Motor neuron (in vitro differentiated cells): ENCODE measurements around the gene FAM216B. TPM values are rescaled to one million over a fixed set of nuclear protein-coding genes. Genes with fewer than 3 reads are reported as not detected.
"Not testable (repeated sequence)": the region's sequence is repeated elsewhere in the genome, so short reads cannot be mapped to it uniquely, and the experiment has no call there.

Source experiments
- ATAC-seq, 8 experiments: fragments of 200-7000 bp; cut with Tn5 transposase; replicated peaks in 6 of 8; 2 replicates each; pipeline ENCODE4 v1.8.0; 2021; ENCODE audit warnings: mild to moderate bottlenecking in 8 of 8, moderate library complexity in 8 of 8
- H3K27ac ChIP-seq, 2 donors: fragments of 250-450 bp; sonication (Bioruptor Pico); 2 replicates each; pipeline ENCODE4 v1.9.0; 2021; ENCODE audit warnings: antibody characterized with exemption in 2 of 2, mild to moderate bottlenecking in 2 of 2, moderate library complexity in 1 of 2
- H3K4me1 ChIP-seq, 2 donors: fragments of 250-450 bp; sonication (Bioruptor Pico); replicated peaks in 1 of 2; 2 replicates each; pipeline ENCODE4 v1.6.1; 2021; ENCODE audit warnings: antibody characterized with exemption in 2 of 2, mild to moderate bottlenecking in 2 of 2, moderate library complexity in 1 of 2
- H3K4me3 ChIP-seq, 5 donors: fragments of 250-450 bp; sonication (Bioruptor Pico); 2 replicates each; pipeline ENCODE4 v1.9.0; 2021; ENCODE audit warnings: antibody characterized with exemption in 5 of 5, mild to moderate bottlenecking in 5 of 5, moderate library complexity in 4 of 5
- WGBS, 10 experiments: fragments of 450-650 bp; shearing (Covaris generic); methylation state at CpG; one replicate each; pipeline ENCODE4 v1.0.0; 2022; 5-methylcytosine and 5-hydroxymethylcytosine counted together
- in situ Hi-C, 9 experiments: fragments of 400-800 bp; cut with MboI; loops; one replicate each; pipeline ENCODE4 v1.15.0; 2021; ENCODE audit warnings: low sequenced_read_pairs in 9 of 9, low pct_unique_long_range_greater_than_20kb in 2 of 9; ENCODE audit not compliant: unreplicated experiment in 9 of 9
- total RNA-seq, 8 experiments: library from RNA; unstranded; fragments of 300-600 nt; gene quantifications; 2 replicates each; pipeline versions ENCODE4 v1.2.3 to v1.2.4, GENCODE V29; 2022

FAM216B gene
- total RNA-seq, 8 experiments from 2014 or later = 0.05 to 11.5 (median 0.17) TPM; not detected in 1

DNA sequence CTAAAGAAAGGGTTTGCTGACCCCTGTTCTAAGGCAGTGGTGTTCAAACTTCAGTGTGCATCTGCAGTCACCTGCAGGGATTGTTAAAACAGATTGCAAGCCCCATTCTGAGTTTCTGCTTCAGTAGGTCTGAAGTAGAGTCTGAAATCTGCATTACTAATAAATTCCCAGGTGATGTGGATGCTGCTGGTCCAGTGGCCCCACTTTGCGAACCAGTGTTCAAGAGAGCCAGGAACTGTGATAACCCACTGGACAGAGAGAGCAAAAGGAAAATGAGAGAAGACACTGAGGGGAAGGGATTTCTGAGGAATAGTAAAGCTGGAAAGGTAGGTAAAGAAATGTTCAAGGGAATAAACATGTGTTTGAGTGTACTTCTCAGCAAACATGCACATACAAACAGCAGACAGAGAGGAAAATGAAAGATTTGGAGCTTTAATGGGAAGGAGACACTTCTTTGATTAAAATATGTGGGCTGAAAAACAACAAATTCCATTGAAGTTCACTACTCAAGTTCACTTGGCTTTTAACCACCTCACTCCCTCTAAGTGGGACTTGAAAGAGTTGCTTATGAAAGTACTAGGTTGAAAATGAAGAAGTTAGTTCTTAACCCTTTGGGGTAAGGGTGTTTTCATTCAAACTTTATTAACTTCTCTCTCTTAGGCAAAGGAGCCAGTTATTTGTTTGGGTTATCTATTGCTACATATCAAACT lies 26.4 kb upstream of the FAM216B start:
- in situ Hi-C loops = no loop called here
- H3K4me1 ChIP-seq = peaks cover 0 to 8% of the 10 kb centered on the region in 2 donors
- 40 to 100% (median 100%) methylated on average over 1 of the region's 1 CpG; no CpG with 5 or more reads in 4 of the 10 experiments for WGBS, 10 experiments
- H3K27ac ChIP-seq = no peak overlapping the region
- H3K4me3 ChIP-seq = no peak overlapping the region
- no peak for ATAC-seq

DNA sequence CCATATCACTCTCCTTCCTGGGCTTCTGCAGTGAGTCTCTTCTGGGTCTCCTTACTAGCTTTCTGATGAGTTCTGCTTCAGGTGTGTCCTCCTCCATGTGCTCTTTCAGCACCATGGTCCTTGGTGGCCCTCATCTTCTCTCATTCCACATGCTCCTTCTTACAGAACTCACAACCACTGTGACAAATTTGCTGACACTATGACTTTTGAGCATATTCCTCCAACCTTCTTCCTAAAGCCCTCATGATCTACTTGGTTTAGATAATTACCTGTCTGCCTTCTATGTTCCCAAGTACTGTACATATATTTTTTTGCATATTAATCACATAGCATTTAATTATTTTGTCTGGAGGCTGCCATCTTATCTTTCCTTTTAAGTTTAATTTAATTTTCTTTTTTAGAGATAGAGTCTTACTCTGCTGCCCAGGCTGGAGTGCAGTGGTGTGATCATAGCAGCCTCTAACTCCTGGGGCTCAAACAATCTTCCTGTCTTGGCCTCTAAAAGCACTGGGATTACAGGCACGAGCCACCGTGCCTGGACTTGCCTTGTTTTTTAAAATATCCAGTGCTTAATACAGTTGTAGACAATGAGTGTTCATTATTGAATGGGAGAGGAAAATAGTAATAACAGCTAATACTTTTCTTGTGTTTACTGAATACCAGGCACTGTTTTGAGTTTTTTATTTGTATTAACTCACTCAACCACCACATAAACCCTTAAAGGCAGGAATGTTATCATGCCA lies 23.5 kb upstream of the FAM216B start:
- in situ Hi-C loops = no loop called here
- Histone ChIP-seq H3K27ac (no peak overlapping the region), H3K4me1 (peaks cover 0 to 8% of the 10 kb centered on the region in 2 donors), H3K4me3 (no peak overlapping the region)
- whole genome bisulfite sequencing, 10 experiments = 42 to 100% (median 75%) methylated on average over 2 of the region's 2 CpGs; no CpG with 5 or more reads in 2 of the 10 experiments
- no peak for ATAC-seq

DNA sequence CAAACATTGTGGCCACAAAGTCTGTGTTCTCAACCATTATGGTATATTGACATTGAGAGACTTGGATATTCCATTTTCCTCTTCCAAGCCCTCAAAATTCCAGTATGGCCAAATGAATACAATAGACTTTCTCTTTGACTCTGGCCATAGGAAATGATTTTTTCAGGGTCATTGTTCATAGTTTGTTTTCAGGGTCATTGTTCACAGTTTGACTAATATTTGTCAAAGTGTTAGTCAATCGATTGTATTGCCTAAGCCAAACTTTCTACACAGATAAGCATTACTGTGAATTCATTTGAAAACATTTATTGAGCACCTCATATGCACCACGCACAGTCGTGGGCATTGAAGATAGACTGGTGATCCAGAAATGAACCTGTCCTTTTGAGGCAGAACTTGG lies 22.9 kb upstream of the FAM216B start:
- no peak for ATAC-seq
- H3K4me3 ChIP-seq = no peak overlapping the region
- no peak overlapping the region for H3K27ac ChIP-seq
- 80 to 100% (median 93%) methylated on average over 2 to 3 of the region's 3 CpGs; no CpG with 5 or more reads in 3 of the 10 experiments for WGBS, 10 experiments
- in situ Hi-C loops = no loop called here
- H3K4me1 ChIP-seq = peaks cover 0 to 3% of the 10 kb centered on the region in 2 donors

DNA sequence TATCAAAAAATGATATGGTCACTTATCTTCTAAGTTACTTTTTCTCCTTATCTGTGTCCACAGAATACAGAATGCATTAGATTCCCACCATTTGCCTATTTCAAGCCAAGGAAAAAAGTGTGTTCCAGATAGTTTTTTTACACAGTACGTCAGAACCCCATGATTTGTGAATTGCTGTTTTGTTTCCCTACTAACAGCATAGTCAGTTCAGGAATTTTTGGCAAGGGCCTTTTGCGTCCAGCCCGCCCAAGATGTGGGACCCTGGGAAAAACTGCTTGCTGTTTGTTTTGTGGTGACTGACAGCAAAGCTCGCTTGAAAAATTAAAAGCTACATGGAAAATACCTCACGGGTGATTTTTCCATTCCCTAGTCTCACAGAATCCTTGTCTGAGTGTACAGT lies 20.4 kb upstream of the FAM216B start:
- Histone ChIP-seq H3K4me3 (no peak overlapping the region), H3K4me1 (no peaks in the 10 kb centered on the region), H3K27ac (no peak overlapping the region)
- 43 to 100% (median 84%) methylated on average over 1 to 5 of the region's 5 CpGs; no CpG with 5 or more reads in 2 of the 10 experiments for WGBS, 10 experiments
- in situ Hi-C loops = no loop called here
- ATAC-seq = peak in 1 of 8 experiments; percentile 22

DNA sequence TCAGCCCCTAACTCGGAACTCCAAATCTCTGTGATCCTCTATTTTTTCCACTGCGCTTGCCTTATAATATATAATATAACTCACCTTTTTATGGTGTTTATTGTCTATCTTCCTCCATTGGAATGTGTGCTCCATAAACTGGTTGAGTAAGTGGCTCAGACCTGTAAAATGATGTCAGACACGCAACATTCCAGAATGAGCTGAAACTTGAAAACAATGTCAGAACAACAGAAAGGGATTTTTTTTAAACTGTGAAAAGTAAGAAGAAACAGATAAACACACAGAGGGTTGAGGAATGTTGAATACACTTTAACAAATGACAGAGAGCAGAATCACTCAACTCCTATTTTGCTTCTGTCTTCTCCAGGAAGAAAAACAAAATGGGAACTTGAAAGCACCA lies 19.1 kb upstream of the FAM216B start:
- in situ Hi-C loops = no loop called here
- Histone ChIP-seq H3K27ac (no peak overlapping the region), H3K4me3 (no peak overlapping the region), H3K4me1 (no peaks in the 10 kb centered on the region)
- 57 to 100% (median 100%) methylated on average over 1 to 3 of the region's 3 CpGs; no CpG with 5 or more reads in 1 of the 10 experiments for WGBS, 10 experiments
- peak in 1 of 8 experiments; percentile 20 for ATAC-seq

DNA sequence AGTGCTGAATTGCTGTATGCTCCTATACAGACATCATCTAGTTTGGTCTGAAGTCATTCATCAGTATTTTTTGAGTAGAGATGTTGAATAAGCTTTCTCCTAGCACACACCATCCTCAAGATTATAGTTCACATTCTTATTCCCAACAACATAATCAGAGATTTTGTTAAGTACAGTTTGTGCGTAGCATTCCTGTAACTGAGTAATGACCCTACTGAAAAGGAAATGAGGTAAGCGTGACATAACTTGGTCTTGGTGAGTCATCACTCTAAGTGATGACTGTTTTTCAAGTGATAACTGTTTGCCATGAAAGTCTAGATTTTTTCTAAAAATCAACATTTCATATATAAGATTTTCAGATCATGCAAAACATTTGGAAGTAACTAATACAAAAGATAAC lies 18.5 kb upstream of the FAM216B start:
- 18 to 100% (median 84%) methylated on average over 2 of the region's 2 CpGs; no CpG with 5 or more reads in 1 of the 10 experiments for WGBS, 10 experiments
- peak in 5 of 8 experiments; percentile 21 to 87 (median 59) for ATAC-seq
- H3K4me3 ChIP-seq = no peak overlapping the region
- H3K27ac ChIP-seq = no peak overlapping the region
- no peaks in the 10 kb centered on the region for H3K4me1 ChIP-seq
- in situ Hi-C loops = no loop called here

DNA sequence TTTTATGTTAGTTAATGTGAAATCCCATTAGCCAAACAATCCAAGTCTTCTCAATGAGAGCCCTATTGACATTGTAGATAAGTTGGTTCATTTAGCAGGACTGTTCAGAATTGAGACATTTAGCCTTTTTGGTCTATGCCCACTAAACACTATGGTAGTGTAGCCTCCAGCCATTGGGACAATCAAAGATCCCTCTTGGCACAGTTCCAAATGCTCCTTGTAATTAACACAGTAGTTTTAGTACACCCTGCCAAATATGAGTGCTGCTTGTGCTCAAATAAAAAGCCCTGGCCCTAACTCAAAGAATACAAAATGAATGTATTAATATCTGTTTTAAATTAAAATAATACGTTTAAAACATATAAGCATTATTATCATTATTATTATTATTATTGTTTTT lies 15.4 kb upstream of the FAM216B start:
- no peaks in the 10 kb centered on the region for H3K4me1 ChIP-seq

DNA sequence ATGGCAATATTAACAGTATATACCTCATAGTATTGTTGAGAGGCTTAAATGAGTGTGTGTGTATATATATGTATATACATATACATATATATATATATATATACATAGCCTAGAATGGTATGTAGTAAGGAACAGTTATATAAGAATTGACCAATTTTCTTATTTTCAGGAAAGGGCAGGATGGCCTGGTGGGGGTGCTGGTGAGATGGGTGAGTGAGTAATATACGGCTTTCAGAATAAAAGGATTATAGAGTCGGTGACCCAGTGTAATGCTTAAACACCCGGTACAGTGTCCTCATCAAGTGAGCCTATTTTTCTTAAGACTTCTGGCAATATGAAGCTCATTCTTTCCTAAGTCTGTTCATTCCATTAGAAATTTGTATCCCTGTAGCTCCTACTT lies 11.7 kb upstream of the FAM216B start:
- H3K4me3 ChIP-seq = no peak overlapping the region
- 50 to 100% (median 86%) methylated on average over 2 to 3 of the region's 3 CpGs; no CpG with 5 or more reads in 5 of the 10 experiments for WGBS, 10 experiments
- no peak for ATAC-seq
- in situ Hi-C loops = no loop called here
- H3K27ac ChIP-seq = no peak overlapping the region
- H3K4me1 ChIP-seq = no peaks in the 10 kb centered on the region

More for the DNA sequence above, 15.4 kb upstream of the FAM216B start:
- Histone ChIP-seq H3K4me3 (no peak overlapping the region), H3K27ac (no peak overlapping the region)
- in situ Hi-C loops = no loop called here
- 0 to 100% (median 64%) methylated on average over 1 of the region's 1 CpG; no CpG with 5 or more reads in 2 of the 10 experiments for WGBS, 10 experiments
- ATAC-seq = no peak

DNA sequence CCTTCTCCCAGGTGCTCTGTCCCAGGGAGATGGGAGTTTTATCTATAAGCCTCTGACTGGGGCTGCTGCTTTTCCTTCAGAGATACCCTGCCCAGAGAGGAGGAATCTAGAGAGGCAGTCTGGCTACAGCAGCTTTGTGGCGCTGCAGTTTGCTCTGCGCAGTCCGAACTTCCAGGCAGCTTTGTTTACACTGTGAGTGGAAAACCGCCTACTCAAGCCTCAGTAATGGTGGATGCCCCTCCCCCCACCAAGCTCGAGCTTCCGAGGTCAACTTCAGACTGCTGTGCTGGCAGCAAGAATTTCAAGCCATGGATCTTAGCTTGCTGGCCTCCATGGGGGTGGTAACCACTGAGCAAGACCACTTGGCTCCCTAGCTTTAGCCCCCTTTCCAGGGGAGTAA lies 4.8 kb upstream of the FAM216B start:
- in situ Hi-C loops, ATAC-seq, H3K27ac ChIP-seq, H3K4me1 ChIP-seq, H3K4me3 ChIP-seq: not testable (repeated sequence)
- WGBS, 10 experiments = 21 to 100% (median 73%) methylated on average over 1 to 3 of the region's 6 CpGs; no CpG with 5 or more reads in 5 of the 10 experiments

DNA sequence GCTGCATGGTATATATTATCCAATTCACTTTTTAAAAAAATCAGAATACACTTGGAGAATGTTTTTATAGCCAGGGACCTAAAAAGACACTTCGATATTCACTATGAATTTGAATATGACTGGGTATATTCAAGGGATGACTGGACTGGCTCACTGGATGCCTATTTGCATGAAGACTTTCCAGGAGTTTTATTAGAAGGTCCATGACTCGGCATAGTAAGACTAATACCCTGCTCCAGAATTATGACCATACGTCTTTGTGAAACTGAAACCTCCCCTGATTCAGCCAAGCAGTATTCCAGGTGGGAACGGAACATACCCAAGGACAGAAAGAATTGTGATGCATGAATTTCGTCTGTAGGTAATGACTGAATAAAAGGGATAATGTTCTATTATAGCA lies 3.9 kb upstream of the FAM216B start:
- H3K27ac ChIP-seq = no peak overlapping the region
- H3K4me3 ChIP-seq = no peak overlapping the region
- H3K4me1 ChIP-seq = no peaks in the 10 kb centered on the region
- WGBS, 10 experiments = 0 to 100% (median 80%) methylated on average over 1 to 5 of the region's 5 CpGs; no CpG with 5 or more reads in 1 of the 10 experiments
- in situ Hi-C loops = no loop called here
- ATAC-seq = peak in 2 of 8 experiments; percentile 60 to 70

DNA sequence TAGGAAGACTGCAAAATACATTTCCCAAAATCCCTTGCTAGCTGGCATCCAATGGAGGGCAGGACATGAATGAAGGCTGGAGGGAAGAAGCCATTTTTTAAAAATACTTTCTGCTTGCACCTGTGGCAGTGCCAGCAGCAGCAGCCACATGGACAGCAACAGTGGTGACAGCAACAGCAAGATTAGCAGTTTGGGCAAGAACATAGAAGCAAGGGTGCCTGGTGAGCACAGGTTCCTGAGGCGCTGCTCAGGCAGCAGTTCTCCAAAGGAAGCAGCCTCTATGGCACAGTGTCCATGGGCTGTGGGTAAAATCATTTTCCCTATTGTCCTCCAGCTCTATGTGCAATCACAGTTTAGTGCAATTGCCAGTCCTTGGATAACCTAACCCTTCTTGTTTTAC lies 1.3 kb upstream of the FAM216B start:
- Histone ChIP-seq H3K27ac (no peak overlapping the region), H3K4me1 (no peaks in the 10 kb centered on the region), H3K4me3 (no peak overlapping the region)
- in situ Hi-C loops = no loop called here
- 17 to 88% (median 80%) methylated on average over 1 of the region's 1 CpG; no CpG with 5 or more reads in 5 of the 10 experiments for WGBS, 10 experiments
- no peak for ATAC-seq

DNA sequence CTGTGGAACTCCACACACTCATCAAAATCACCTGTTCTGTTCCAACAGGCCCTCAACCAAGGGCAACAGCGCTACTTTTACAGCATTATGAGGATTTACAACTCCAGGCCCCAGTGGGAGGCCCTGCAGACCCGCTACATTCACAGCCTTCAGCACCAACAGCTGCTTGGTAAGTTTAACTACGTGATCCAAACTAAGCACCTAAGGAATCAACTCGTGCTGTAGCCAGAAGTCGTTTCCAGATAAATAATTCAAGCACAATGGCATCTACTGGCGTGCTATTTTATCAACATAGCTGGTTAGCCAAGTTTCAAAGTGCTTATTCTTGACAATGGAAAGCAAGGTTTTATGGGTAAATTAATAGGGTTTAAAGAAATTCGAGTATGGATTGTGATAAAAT lies 5.3 kb downstream of the FAM216B start:
- peak in 1 of 8 experiments; percentile 14 for ATAC-seq
- H3K4me3 ChIP-seq = no peak overlapping the region
- in situ Hi-C loops = no loop called here

DNA sequence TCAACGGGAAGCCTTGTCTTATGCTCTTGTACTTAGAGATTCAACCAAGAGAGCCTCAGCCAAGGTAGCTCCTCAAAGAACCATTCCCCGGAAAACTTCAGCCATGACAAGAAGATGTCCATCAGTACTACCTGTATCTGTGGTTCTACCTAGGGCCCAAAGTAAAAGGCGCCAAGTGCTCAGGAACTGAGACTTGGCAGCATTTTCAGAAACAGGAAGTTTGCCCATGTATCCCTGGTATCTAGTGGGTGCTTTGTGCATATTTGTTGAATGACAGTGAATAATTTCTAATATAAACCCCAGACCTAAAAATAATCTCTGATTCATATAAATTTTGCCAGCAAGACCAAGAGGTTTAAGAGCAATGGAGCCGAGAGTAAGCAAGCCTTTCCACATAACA lies 7.2 kb downstream of the FAM216B start:
- H3K27ac ChIP-seq = no peak overlapping the region
- H3K4me3 ChIP-seq = no peak overlapping the region
- ATAC-seq = no peak
- peaks cover 0 to 8% of the 10 kb centered on the region in 2 donors for H3K4me1 ChIP-seq
- 63 to 100% (median 91%) methylated on average over 2 to 4 of the region's 4 CpGs; no CpG with 5 or more reads in 1 of the 10 experiments for WGBS, 10 experiments
- in situ Hi-C loops = no loop called here

More for the DNA sequence above, 5.3 kb downstream of the FAM216B start:
- Histone ChIP-seq H3K27ac (no peak overlapping the region), H3K4me1 (peaks cover 0 to 8% of the 10 kb centered on the region in 2 donors)
- 25 to 100% (median 66%) methylated on average over 1 to 7 of the region's 7 CpGs for WGBS, 10 experiments
